K562 (cell line): ENCODE measurements around the gene ADORA2A. TPM values are rescaled to one million over a fixed set of nuclear protein-coding genes. Genes with fewer than 3 reads are reported as not detected.

Experiments used
- ATAC-seq: fragments of 200-7000 bp; cut with Tn5 transposase; 3 replicates; pipeline ENCODE4 v1.9.1; 2020; ENCODE audit warnings: moderate library complexity
- BruUV-seq: library from RNA; stranded (reverse); fragments of 400-500 nt; replicated peaks from 2 replicates; lab custom pipeline; 2021; lab: Mats Ljungman, UMichigan
- CTCF ChIA-PET: fragments of 300-600 bp; formaldehyde crosslinking; extraction: SDS; loops from one replicate; lab custom pipeline; 2021; ENCODE audit warnings: low intra/inter-chr PET ratio; lab: Yijun Ruan, JAX
- POLR2A ChIA-PET: fragments of 300-600, 350-650 bp; sonication (Branson Sonifier 250); formaldehyde crosslinking; extraction: SDS; loops from one replicate; lab custom pipeline; 2021; ENCODE audit warnings: antibody characterized with exemption, inconsistent platforms; lab: Yijun Ruan, JAX
- DNase-seq, 4 experiments: peaks; one replicate each; pipeline versions ENCODE4 v3.0.0 to v3.0.0-alpha.2; 2011 to 2018; ENCODE audit warnings: low spot score in 3 of 4, mixed read lengths in 3 of 4; ENCODE audit errors: extremely low read depth in 1 of 4
- FAIRE-seq: peaks from 2 replicates; lab custom pipeline; 2011; peaks lifted over from hg19 to GRCh38; lab: Jason Lieb, UNC
- H2AFZ ChIP-seq: 2 replicates; pipeline ENCODE4 v1.6.0; 2011; ENCODE audit warnings: low read depth, low read length, control low read depth, inconsistent platforms
- H3K27ac ChIP-seq: fragments of 200-600 bp; 3 replicates; pipeline ENCODE4 v1.8.0; 2011; ENCODE audit warnings: low read depth, mild to moderate bottlenecking, control low read depth, inconsistent platforms, low read length, moderate library complexity, mixed read lengths; ENCODE audit errors: extremely low read depth
- H3K27me3 ChIP-seq, 2 experiments: fragments of 300-600 bp in 1 of 2; 2 replicates in 1 of 2; 3 replicates in 1 of 2; pipeline versions ENCODE4 v1.6.0 to v1.8.0; 2011; ENCODE audit warnings: inconsistent platforms in 2 of 2, low read length in 2 of 2, mild to moderate bottlenecking in 1 of 2, mixed read lengths in 1 of 2, moderate library complexity in 1 of 2; ENCODE audit not compliant: control insufficient read depth in 2 of 2, insufficient read depth in 2 of 2
- H3K36me3 ChIP-seq: fragments of 300-600 bp; 3 replicates; pipeline ENCODE4 v1.8.0; 2011; ENCODE audit warnings: mild to moderate bottlenecking, low read length, inconsistent platforms; ENCODE audit not compliant: control insufficient read depth, insufficient read depth
- H3K4me1 ChIP-seq, 2 experiments: fragments of 200-600 bp in 1 of 2; replicated peaks in 1 of 2; 2 replicates in 1 of 2; 3 replicates in 1 of 2; pipeline versions ENCODE4 v1.5.1 to v1.8.0; 2011; ENCODE audit warnings: inconsistent platforms in 2 of 2, low read length in 2 of 2, mild to moderate bottlenecking in 1 of 2, mixed read lengths in 1 of 2, moderate library complexity in 1 of 2; ENCODE audit not compliant: control insufficient read depth in 2 of 2, insufficient read depth in 2 of 2
- H3K4me2 ChIP-seq: 2 replicates; pipeline ENCODE4 v1.6.1; 2011; ENCODE audit warnings: low read length, control low read depth, inconsistent platforms, mixed read lengths; ENCODE audit not compliant: insufficient read depth
- H3K4me3 ChIP-seq: fragments of 200-600 bp; sonication (generic), shearing (Covaris generic); 2 replicates; pipeline ENCODE4 v1.5.1; 2016; ENCODE audit warnings: control low read depth, inconsistent platforms
- H3K79me2 ChIP-seq: fragments of 200-600 bp; 3 replicates; pipeline ENCODE4 v1.8.0; 2011; ENCODE audit warnings: low read length, inconsistent platforms; ENCODE audit not compliant: control insufficient read depth, insufficient read depth
- H3K9ac ChIP-seq, 2 experiments: 2 replicates each; pipeline versions ENCODE4 v1.6.0 to v1.6.1; 2011; ENCODE audit warnings: low read depth in 2 of 2, low read length in 2 of 2, control low read depth in 1 of 2, inconsistent platforms in 1 of 2, mild to moderate bottlenecking in 1 of 2, mixed read lengths in 1 of 2; ENCODE audit not compliant: insufficient read depth in 1 of 2
- H3K9me1 ChIP-seq: one replicate; pipeline ENCODE4 v1.6.0; 2011; ENCODE audit warnings: inconsistent platforms, mild to moderate bottlenecking, low read length, moderate library complexity; ENCODE audit not compliant: control insufficient read depth, insufficient read depth
- H3K9me3 ChIP-seq: replicated peaks from 2 replicates; pipeline ENCODE4 v1.5.1; 2011; ENCODE audit warnings: low read depth, low read length, inconsistent platforms; ENCODE audit not compliant: control insufficient read depth, insufficient read depth
- H4K20me1 ChIP-seq: replicated peaks from 2 replicates; pipeline ENCODE4 v1.6.1; 2011; ENCODE audit warnings: low read length, inconsistent platforms, mixed read lengths; ENCODE audit not compliant: control insufficient read depth, insufficient read depth
- BHLHE40 ChIP-seq: IDR thresholded peaks from 2 replicates; pipeline ENCODE4 v1.6.1; 2011; ENCODE audit warnings: low read length, improper control_type of control experiment
- CEBPG ChIP-seq, 3 experiments: fragments of 200-800 bp in 1 of 3; sonication (Bioruptor generic) in 1 of 3; sonication (generic) in 1 of 3; formaldehyde crosslinking in 1 of 3; IDR thresholded peaks in 2 of 3; conservative IDR thresholded peaks in 1 of 3; 2 replicates each; pipeline versions ENCODE4 v1.6.1 to v1.8.0; 2016 to 2022; ENCODE audit warnings: missing compliant biosample characterization in 2 of 3, missing genetic modification characterization in 2 of 3, mild to moderate bottlenecking in 1 of 3, missing genetic modification reagents in 1 of 3
- CHD2 ChIP-seq: IDR thresholded peaks from 2 replicates; pipeline ENCODE4 v1.6.1; 2011; ENCODE audit warnings: low read depth, low read length
- ELF1 ChIP-seq: fragments of 200-800 bp; sonication (Bioruptor generic); IDR thresholded peaks from 2 replicates; pipeline ENCODE4 v1.6.1; 2016; ENCODE audit warnings: missing genetic modification characterization, missing compliant biosample characterization
- HMGN3 ChIP-seq: IDR thresholded peaks from 2 replicates; pipeline ENCODE4 v1.6.1; 2011; ENCODE audit warnings: borderline replicate concordance, low read depth, mild to moderate bottlenecking, mixed read lengths, low read length; ENCODE audit not compliant: insufficient read length; ENCODE audit errors: extremely low read depth
- PHF21A ChIP-seq: fragments of 450-650 bp; IDR thresholded peaks from 2 replicates; pipeline ENCODE4 v1.6.1; 2017; ENCODE audit warnings: low read depth, borderline replicate concordance
- TAF9B ChIP-seq: fragments of 450-650 bp; IDR thresholded peaks from 2 replicates; pipeline ENCODE4 v1.6.1; 2018; ENCODE audit warnings: mild to moderate bottlenecking; ENCODE audit not compliant: partially characterized antibody
- ZC3H4 ChIP-seq: sonication (generic); formaldehyde crosslinking; IDR thresholded peaks from 2 replicates; pipeline ENCODE4 v1.9.0; 2021; ENCODE audit warnings: missing genetic modification reagents, borderline replicate concordance
- ZFP1 ChIP-seq: fragments of 450-650 bp; formaldehyde crosslinking; IDR thresholded peaks from 2 replicates; pipeline ENCODE4 v1.4.0; 2020; ENCODE audit warnings: mild to moderate bottlenecking, mixed read lengths
- ZKSCAN1 ChIP-seq: fragments of 150-350 bp; IDR thresholded peaks from 2 replicates; pipeline ENCODE4 v1.6.1; 2016; ENCODE audit warnings: low read depth, low read length
- ZNF23 ChIP-seq: fragments of 250-450 bp; sonication (Bioruptor Pico); IDR thresholded peaks from 2 replicates; pipeline ENCODE4 v1.4.0; 2020; ENCODE audit warnings: mild to moderate bottlenecking
- WGBS: fragments of 100-300 bp; shearing (Covaris generic); methylation state at CpG from one replicate; pipeline ENCODE4 v1.1.6; 2016; ENCODE audit warnings: low coverage, mixed read lengths; ENCODE audit not compliant: insufficient coverage; ENCODE audit errors: missing lambda C conversion rate; 5-methylcytosine and 5-hydroxymethylcytosine counted together
- in situ Hi-C: fragments of 300-500 bp; cut with MboI; formaldehyde crosslinking; loops from 4 replicates; pipeline ENCODE4 v1.15.0; 2018; ENCODE audit warnings: inconsistent platforms, mixed read lengths
- intact Hi-C: fragments of 100-400 bp; cut with micrococcal nuclease; formaldehyde crosslinking; loops from 2 replicates; pipeline ENCODE4 v1.14.2; 2022
- polyA plus RNA-seq, 8 experiments: library from polyadenylated mRNA; depleted of rRNA in 4 of 8; stranded (reverse) in 5 of 8; unstranded in 3 of 8; fragments of >200 nt; fragmentation: Nextera tagmentation in 2 of 8; fragmentation: Illumina TruSeq in 1 of 8; extraction: Ambion mirVana in 2 of 8; extraction: Trizol in 1 of 8; gene quantifications; 2 replicates each; pipeline versions ENCODE4 v1.2.1 to v1.2.3, GENCODE V29; 2011 to 2014; ENCODE audit warnings: inconsistent platforms in 1 of 8, missing spikeins in 1 of 8
- total RNA-seq, 7 experiments: library from RNA; depleted of rRNA in 6 of 7; stranded (reverse); fragments of >200 nt in 6 of 7; fragmentation: Illumina TruSeq in 2 of 7; extraction: Trizol in 2 of 7; gene quantifications; 2 replicates each; pipeline versions ENCODE4 v1.2.1 to v1.2.3, GENCODE V29; 2011 to 2021; ENCODE audit warnings: low replicate concordance in 1 of 7
- TF ChIP-seq, protein P1 (sequence below), 2 experiments: IDR thresholded peaks; 2 replicates each; pipeline ENCODE4 v1.6.1; 2011; ENCODE audit warnings: borderline replicate concordance in 1 of 2, control low read depth in 1 of 2, low read depth in 1 of 2, low read length in 1 of 2, mild to moderate bottlenecking in 1 of 2, mixed read lengths in 1 of 2, moderate library complexity in 1 of 2; ENCODE audit not compliant: insufficient read depth in 1 of 2, insufficient read length in 1 of 2, poor library complexity in 1 of 2, severe bottlenecking in 1 of 2; ENCODE audit errors: extremely low read depth in 1 of 2
- TF ChIP-seq, protein P2 (sequence below): sonication (generic); formaldehyde crosslinking; IDR thresholded peaks from 2 replicates; pipeline ENCODE4 v1.8.1; 2023; ENCODE audit warnings: missing genetic modification reagents, mild to moderate bottlenecking, borderline replicate concordance

The ADORA2A gene
- total and polyA plus RNA-seq, 9 of the 15 experiments (the other 6 are each of a cell fraction or from before 2014, with no cell fraction given) = 0.15 to 2.1 (median 0.66) TPM; not detected in 2

DNA sequence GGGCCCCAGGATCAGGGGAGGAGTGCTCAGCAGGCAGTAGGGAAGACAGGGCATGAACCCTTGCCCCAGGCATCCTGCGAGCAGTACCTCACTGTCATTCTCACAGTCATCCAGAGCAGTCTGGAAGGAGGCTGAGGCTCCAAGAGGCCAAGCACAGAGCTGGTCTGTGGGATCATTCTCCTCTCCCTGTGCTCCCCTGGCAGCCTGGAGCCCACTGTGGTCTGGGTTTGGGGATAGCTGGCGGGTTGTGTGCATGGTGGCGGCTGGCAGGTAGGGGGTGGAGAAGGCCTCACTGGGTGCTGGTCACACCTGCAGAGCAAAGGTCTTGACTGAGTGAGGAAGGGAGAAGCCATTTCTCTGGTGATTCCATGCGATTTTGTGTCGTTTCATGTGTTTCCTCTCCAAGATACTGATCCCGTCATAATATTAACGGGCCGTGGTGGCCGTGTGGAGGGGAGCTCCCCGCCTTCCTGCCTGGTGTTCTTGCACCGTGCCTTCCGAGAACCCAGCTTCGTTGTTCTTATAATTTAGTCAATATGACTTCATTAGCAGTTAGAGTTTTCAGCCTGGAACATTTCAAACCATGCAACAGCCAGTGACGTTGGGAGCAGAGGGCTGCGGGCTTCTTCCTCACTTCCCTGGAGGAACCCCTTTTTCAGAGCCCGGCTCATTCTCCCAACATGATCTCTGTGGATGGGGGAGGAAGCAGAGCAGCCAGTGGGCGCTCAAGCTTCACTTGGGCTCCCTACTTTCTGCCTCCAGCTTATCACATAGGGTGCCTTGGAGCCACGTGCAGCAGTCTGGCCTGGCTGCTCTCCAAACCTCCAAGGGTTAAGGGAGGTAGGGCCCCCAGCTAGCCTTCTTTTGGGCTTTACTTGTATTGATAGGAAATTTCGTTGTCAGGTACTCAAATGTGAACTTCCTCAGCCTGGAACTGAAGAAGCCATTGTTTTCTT, 20.8 kb upstream of the ADORA2A start:
- BruUV-seq = no TSS peak
- POLR2A ChIA-PET = interaction anchor here (0.6 to 1.2 kb wide), 3 partner anchors 12 to 48 kb away, joined by 3 to 4 read pairs (median 3); no protein-coding TSS in a partner anchor
- peaks cover 10 to 16% of the 10 kb centered on the region in 2 experiments; a peak in 4 of 5 replicates for H3K4me1 ChIP-seq
- H3K4me3 ChIP-seq = no peak overlapping the region
- CTCF ChIA-PET = no interaction called here
- intact Hi-C loops = no loop called here
- no peaks in the 10 kb centered on the region for H3K79me2 ChIP-seq
- FAIRE-seq = peak; percentile 82
- in situ Hi-C loops = no loop called here
- H2AFZ ChIP-seq = 0 out of 2 replicates have a peak overlapping the region, but pooled peaks have one; percentile 66
- WGBS = 40% methylated on average over 17 of the region's 19 CpGs
- ATAC-seq = peak; percentile 81
- H3K36me3 ChIP-seq = peaks cover 17% of the 10 kb centered on the region; the same call in 1 of the 3 replicates
- no peaks in the 10 kb centered on the region for H3K9me1 ChIP-seq
- no peak overlapping the region for H3K27ac ChIP-seq
- no peaks in the 10 kb centered on the region for H3K9me3 ChIP-seq
- H3K9ac ChIP-seq = peak overlapping the region in 1 of 2 experiments; percentile 74; a peak in 2 of 4 replicates
- DNase-seq = peak; percentile 20 to 64 (median 34)
- H4K20me1 ChIP-seq = no peaks in the 10 kb centered on the region; the same call in 1 of the 2 replicates
- H3K4me2 ChIP-seq = peak overlapping the region; percentile 18; the same call in 1 of the 2 replicates
- H3K27me3 ChIP-seq = no peaks in the 10 kb centered on the region
- TF ChIP-seq, protein P1, sequence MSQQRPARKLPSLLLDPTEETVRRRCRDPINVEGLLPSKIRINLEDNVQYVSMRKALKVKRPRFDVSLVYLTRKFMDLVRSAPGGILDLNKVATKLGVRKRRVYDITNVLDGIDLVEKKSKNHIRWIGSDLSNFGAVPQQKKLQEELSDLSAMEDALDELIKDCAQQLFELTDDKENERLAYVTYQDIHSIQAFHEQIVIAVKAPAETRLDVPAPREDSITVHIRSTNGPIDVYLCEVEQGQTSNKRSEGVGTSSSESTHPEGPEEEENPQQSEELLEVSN (IDR thresholded peaks at IDR 0.05; ENCODE audit: borderline replicate concordance in 1 of 2, extremely low read depth in 1 of 2, insufficient read depth in 1 of 2, insufficient read length in 1 of 2, low read depth in 1 of 2, low read length in 1 of 2, poor library complexity in 1 of 2, severe bottlenecking in 1 of 2) = peak in 1 of 2 experiments; percentile 22
- TF ChIP-seq TAF9B (no peak), CEBPG (CRISPR knock-in tag; IDR thresholded peaks at IDR 0.05) (no peak), CEBPG (tag; conservative IDR thresholded peaks at IDR 0.05 in 1 of 2, IDR thresholded peaks at IDR 0.05 in 1 of 2) (no peak), ZFP1 (CRISPR knock-in tag) (no peak), ZC3H4 (no peak), PHF21A (no peak), ELF1 (tag) (no peak), CHD2 (no peak), ZKSCAN1 (no peak), BHLHE40 (peak; percentile 77), ZNF23 (CRISPR knock-in tag) (no peak), HMGN3 (no peak)
- TF ChIP-seq, protein P2, sequence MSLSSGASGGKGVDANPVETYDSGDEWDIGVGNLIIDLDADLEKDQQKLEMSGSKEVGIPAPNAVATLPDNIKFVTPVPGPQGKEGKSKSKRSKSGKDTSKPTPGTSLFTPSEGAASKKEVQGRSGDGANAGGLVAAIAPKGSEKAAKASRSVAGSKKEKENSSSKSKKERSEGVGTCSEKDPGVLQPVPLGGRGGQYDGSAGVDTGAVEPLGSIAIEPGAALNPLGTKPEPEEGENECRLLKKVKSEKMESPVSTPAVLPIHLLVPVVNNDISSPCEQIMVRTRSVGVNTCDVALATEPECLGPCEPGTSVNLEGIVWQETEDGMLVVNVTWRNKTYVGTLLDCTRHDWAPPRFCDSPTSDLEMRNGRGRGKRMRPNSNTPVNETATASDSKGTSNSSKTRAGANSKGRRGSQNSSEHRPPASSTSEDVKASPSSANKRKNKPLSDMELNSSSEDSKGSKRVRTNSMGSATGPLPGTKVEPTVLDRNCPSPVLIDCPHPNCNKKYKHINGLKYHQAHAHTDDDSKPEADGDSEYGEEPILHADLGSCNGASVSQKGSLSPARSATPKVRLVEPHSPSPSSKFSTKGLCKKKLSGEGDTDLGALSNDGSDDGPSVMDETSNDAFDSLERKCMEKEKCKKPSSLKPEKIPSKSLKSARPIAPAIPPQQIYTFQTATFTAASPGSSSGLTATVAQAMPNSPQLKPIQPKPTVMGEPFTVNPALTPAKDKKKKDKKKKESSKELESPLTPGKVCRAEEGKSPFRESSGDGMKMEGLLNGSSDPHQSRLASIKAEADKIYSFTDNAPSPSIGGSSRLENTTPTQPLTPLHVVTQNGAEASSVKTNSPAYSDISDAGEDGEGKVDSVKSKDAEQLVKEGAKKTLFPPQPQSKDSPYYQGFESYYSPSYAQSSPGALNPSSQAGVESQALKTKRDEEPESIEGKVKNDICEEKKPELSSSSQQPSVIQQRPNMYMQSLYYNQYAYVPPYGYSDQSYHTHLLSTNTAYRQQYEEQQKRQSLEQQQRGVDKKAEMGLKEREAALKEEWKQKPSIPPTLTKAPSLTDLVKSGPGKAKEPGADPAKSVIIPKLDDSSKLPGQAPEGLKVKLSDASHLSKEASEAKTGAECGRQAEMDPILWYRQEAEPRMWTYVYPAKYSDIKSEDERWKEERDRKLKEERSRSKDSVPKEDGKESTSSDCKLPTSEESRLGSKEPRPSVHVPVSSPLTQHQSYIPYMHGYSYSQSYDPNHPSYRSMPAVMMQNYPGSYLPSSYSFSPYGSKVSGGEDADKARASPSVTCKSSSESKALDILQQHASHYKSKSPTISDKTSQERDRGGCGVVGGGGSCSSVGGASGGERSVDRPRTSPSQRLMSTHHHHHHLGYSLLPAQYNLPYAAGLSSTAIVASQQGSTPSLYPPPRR (CRISPR knock-in tag) = no peak
